Activated naive CD8-positive, alpha-beta T cell treated with anti-CD3 and anti-CD28 coated beads, Interleukin-2, amount 50 U/mL, for 16 hours (primary cell): ENCODE results near the gene KRT10.
"Not testable (repeated sequence)": the region's sequence is repeated elsewhere in the genome, so short reads cannot be mapped to it uniquely, and the experiment has no call there.

Experiments used
- DNase-seq: peaks from one replicate; pipeline ENCODE4 v3.0.0-alpha.2; 2020; ENCODE audit warnings: low read depth, low spot score

The KRT10 gene

GRCh38 chr17:40822132-40822812 lies at the start of gene KRT10:
TSS of gene KRT10 (minus strand) at chr17:40822614. CDS start at chr17:40822585, 29 bp downstream.
- no peak for DNase-seq

- DNase-seq: no peak
Measured at GRCh38 chr17:40871316-40871715, 48.9 kb upstream of the KRT10 start.

GRCh38 chr17:40870136-40870535 lies 47.7 kb upstream of the KRT10 start:
- no peak for DNase-seq

GRCh38 chr17:40866838-40867237 lies 44.4 kb upstream of the KRT10 start, which contains the start of gene KRT12:
TSS of gene KRT12 (minus strand) at chr17:40867223. CDS start at chr17:40867186, 37 bp downstream.
- no peak for DNase-seq

- DNase-seq: no peak
Measured at GRCh38 chr17:40864661-40865390, 42.4 kb upstream of the KRT10 start.

- no peak for DNase-seq
Measured at GRCh38 chr17:40862985-40863733, 40.7 kb upstream of the KRT10 start.

GRCh38 chr17:40859536-40859935 lies 37.1 kb upstream of the KRT10 start:
- no peak for DNase-seq

- not testable (repeated sequence) for DNase-seq
Measured at GRCh38 chr17:40858667-40859066, 36.3 kb upstream of the KRT10 start.

- DNase-seq: no peak
Measured at GRCh38 chr17:40857535-40857934, 35.1 kb upstream of the KRT10 start.

- no peak for DNase-seq
Measured at GRCh38 chr17:40854175-40854814, 31.9 kb upstream of the KRT10 start.

GRCh38 chr17:40852364-40852763 lies 29.9 kb upstream of the KRT10 start:
- DNase-seq: no peak

- no peak for DNase-seq
Measured at GRCh38 chr17:40850293-40850972, 28.0 kb upstream of the KRT10 start.

GRCh38 chr17:40849723-40850122 lies 27.3 kb upstream of the KRT10 start:
- DNase-seq: no peak

GRCh38 chr17:40848583-40849235 lies 26.3 kb upstream of the KRT10 start:
- no peak for DNase-seq

GRCh38 chr17:40846515-40847144 lies 24.2 kb upstream of the KRT10 start:
- no peak for DNase-seq

- no peak for DNase-seq
Measured at GRCh38 chr17:40844671-40845107, 22.3 kb upstream of the KRT10 start.

- no peak for DNase-seq
Measured at GRCh38 chr17:40843242-40843641, 20.8 kb upstream of the KRT10 start.

GRCh38 chr17:40841246-40841645 lies 18.8 kb upstream of the KRT10 start:
- no peak for DNase-seq

GRCh38 chr17:40839194-40839593 lies 16.8 kb upstream of the KRT10 start:
- DNase-seq: no peak

GRCh38 chr17:40836020-40836419 lies 13.6 kb upstream of the KRT10 start:
- DNase-seq: no peak
